GM03348 (cell line): Measurements from ENCODE around the gene EHHADH.
"Not testable (repeated sequence)": the region's sequence is repeated elsewhere in the genome, so short reads cannot be mapped to it uniquely, and the experiment has no call there.

Source experiments
- DNase-seq: peaks from one replicate; pipeline ENCODE4 v3.0.0; 2012; ENCODE audit warnings: low spot score

Gene EHHADH

DNA sequence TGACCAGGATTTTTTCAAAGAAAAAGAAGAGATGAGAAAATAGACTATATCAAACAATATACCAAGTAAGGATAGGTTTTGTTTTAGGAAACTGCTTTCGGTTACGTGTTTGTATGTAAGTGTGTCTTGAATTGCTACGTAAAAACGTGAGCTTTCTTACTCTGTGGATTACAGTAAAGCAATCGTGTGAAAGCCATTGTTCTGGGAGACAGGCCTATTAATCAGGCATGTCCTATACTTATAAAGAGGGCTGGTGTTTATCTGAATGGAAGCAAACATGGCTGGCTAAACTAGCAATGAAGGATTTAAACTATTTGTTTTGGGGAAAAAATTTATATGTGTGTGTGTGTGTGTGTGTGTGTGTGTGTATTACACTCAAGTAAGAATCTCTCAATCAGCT is 2.6 kb downstream of the EHHADH start:
- DNase-seq, result no peak

- DNase-seq, result no peak
Measured at GRCh38 chr3:185250653-185251052, 3.2 kb downstream of the EHHADH start.

DNA sequence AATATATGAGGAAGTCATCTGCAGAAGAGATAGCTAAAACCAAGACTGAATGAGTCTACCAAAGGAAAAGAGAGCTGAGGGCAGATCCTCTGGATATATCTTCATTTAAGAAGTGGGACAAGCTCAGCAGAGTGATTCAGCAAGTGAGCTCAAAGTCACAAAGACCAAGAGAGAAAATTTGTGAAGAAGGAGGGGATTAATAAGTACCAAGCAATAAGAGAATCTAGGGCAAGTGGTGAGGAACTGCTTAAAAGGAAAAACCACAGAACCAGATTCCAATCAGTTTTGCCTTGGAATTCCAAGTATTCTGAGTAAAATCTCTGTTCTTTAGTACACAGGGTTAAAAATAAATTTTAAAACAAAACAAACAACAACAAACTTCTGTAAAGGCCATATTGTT is 3.6 kb downstream of the EHHADH start:
- DNase-seq, result peak; percentile 9

GRCh38 chr3:185242642-185243041 is 11.2 kb downstream of the EHHADH start:
- no peak for DNase-seq

GRCh38 chr3:185236969-185237368 is 16.9 kb downstream of the EHHADH start:
- no peak for DNase-seq

- no peak for DNase-seq
Measured at GRCh38 chr3:185233328-185233727, 20.5 kb downstream of the EHHADH start.

GRCh38 chr3:185226526-185226925 is 27.3 kb downstream of the EHHADH start:
- DNase-seq, result not testable (repeated sequence)

DNA sequence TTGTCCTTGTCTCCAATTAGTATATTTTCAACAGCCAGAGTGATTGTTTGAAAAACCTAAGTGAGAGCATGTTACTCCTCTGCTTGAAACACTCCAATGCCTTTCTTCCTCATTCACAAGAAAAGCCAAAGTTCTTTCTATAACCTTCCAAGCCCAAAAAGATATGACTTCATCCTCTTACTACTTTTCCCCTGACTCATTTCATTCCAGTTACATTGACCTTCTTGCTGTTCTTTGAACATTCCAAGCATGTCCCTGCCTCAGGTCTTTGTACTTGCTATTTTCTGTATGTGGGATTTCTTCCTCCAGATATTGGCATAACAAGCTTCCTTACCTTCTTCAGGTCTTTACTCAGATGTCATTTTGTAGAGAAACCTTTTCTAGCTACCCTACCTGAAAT is 28.3 kb downstream of the EHHADH start:
- peak; percentile 71 for DNase-seq

DNA sequence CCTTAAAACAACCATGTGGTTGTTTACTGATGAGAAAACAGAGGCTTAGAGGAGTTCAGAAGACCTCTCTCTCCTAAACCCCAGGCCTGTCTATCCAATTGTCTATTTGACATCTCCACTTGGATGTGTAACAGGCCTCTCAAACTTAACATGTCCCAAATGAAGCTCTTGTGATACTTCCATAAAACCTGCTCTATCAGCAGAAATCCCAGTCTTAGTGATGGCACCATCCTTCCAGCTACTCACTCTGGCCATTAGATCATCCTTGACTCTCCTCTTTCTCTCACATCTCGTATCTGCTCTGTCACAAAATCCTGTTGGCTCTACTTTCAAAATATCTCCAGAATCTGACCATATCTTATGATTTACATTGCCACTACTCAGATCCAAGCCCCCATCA is 28.8 kb downstream of the EHHADH start:
- no peak for DNase-seq

DNA sequence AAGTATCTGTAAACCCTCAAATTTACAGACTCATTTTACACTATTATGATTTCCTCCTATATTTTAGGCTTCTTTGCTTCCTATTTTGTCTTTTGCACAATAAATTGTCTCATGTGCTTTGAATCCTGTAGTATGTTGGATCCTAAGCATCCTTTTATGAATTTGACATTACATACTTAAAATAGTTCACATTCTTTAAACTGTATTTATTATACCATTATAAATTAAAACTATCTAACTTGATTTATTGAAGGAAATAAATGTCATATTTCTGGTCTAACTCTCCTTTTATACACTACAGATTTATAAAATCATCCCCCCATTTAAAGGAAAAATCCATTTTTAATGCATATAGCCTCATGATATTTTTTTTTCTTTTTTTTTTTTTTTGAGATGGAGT is 32.6 kb downstream of the EHHADH start:
- DNase-seq, result no peak

- no peak for DNase-seq
Measured at GRCh38 chr3:185216607-185216958, 37.3 kb downstream of the EHHADH start.

GRCh38 chr3:185215873-185216606 is 37.8 kb downstream of the EHHADH start:
- DNase-seq, result peak; percentile 33

GRCh38 chr3:185212559-185212958 is 41.3 kb downstream of the EHHADH start:
- DNase-seq, result no peak

- DNase-seq, result no peak
Measured at GRCh38 chr3:185212086-185212485, 41.8 kb downstream of the EHHADH start.

DNA sequence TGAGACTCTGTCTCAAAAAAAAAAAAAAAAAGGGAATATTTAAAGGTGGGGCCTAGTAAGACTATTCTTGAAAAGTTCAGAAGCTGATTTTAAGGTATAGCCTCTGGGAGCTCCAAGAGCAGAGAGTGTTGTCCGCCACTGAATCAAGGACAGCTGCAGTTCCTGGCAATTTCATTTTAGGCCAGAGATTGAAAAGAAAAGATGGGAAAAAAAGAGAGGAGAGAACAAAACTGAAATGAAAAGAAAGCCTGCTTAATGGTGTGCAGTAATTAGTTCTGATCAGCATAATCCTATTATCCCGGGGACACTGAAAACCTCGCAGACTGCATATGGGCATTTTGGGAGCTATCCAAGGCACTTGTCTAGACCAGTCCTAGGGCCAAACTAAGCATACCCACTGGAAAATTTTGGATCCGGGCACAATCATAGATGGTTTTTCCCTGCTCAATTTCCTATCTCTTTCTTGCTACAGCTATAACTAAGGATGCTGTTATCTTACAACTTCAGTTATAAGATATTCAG is 43.2 kb downstream of the EHHADH start:
- no peak for DNase-seq

- DNase-seq, result no peak
Measured at GRCh38 chr3:185208823-185209222, 45.0 kb downstream of the EHHADH start.

DNA sequence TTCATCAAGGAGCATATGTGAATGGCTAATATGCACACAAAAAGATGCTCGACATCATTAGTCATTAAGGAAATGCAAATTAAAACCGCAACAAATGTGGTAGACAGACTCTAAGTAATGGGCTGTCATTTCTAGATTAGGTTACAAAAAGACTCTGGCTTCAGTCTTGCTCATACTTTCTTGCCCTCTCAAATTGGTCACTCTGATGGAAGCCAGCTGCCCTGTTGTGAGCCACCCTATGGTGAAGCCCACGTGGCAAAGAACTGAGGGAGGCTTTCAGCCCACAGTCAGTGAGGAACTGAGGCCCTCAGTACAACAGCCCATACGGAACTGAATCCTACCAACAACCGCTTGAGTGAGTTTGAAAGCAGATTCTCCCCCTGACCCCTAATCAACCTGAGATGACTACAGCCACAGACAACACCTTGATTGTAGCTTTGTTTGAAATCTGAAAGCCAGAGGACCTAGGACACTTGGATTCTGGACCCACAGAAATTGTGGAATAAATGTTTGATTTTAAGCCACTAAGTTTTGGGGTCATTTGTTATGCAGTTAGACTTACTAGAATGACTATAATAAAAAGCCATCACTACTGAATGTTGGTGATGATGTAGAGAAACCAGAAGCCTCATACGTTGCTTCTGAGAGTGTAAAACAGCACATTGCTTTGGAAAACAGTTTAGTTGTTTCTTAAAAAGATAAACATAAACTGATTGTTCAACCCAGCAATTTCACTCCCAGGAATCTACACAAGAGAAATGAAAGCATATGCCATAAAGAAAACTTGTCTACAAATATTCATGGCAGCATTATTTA is 45.7 kb downstream of the EHHADH start:
- peak; percentile 19 for DNase-seq

DNA sequence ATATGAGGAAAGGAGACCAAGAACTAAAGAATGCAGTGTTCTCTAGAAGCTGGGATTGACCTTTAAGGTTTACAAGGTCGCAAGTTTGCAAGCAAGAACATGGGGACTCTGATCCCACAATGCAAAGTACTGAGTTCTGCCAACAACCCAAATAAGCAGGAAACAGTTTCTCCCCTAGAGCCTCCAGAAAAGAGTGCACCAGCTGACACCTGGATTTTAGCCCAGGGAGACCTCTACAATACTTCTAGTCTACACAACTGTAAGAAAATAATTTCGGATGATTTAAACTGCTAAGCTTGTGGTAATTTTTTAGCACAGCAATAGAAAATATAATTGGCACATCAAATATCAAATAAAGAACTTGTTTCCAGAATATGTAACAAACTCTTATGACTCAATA is 46.4 kb downstream of the EHHADH start:
- DNase-seq, result no peak

- no peak for DNase-seq
Measured at GRCh38 chr3:185205865-185206264, 48.0 kb downstream of the EHHADH start.

GRCh38 chr3:185204894-185205293 is 49.0 kb downstream of the EHHADH start:
- no peak for DNase-seq

DNA sequence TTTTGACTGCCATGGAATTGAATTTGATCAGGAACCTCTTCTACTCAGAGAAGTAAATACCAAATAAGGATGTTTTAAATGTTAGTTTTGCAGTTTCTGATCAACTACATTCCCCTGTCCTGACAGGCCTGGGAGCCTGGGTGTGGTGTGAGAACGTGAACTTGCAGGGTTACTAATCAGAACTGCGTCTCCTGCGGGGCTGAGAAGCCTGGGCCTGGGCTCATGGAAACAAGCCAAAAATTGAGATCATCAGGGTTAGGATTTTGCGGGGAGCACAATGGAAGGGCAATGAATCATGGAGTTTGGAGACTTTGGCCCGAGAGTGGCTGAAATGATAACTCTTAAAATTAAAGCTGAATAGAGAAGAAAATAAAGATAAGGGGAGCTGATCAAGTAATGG is 53.2 kb downstream of the EHHADH start:
- peak; percentile 60 for DNase-seq

- no peak for DNase-seq
Measured at GRCh38 chr3:185199671-185200070, 54.2 kb downstream of the EHHADH start.

- DNase-seq, result no peak
Measured at GRCh38 chr3:185199206-185199605, 54.6 kb downstream of the EHHADH start.
